Stimulated activated CD8-positive, alpha-beta memory T cell treated with anti-CD3 and anti-CD28 coated beads, Interleukin-4, amount 100 ng/mL, for 4 hours (primary cell): ENCODE results near the gene CNDP2.

Experiments
- DNase-seq, 2 donors: peaks; one replicate each; pipeline ENCODE4 v3.0.0-alpha.2; 2020; ENCODE audit warnings: low read depth in 2 of 2, low spot score in 1 of 2

Gene CNDP2

GRCh38 chr18:74495581-74496507, at the start of gene CNDP2:
TSS of gene CNDP2 (plus strand) at chr18:74496363. CDS start at chr18:74499974, 3,611 bp downstream.
- peak; percentile 98 for DNase-seq

GRCh38 chr18:74446631-74447403, 49.3 kb upstream of the CNDP2 start:
- no peak for DNase-seq

GRCh38 chr18:74447404-74448152, 48.6 kb upstream of the CNDP2 start:
- DNase-seq, result no peak

GRCh38 chr18:74450626-74451025, 45.5 kb upstream of the CNDP2 start:
- DNase-seq, result no peak

- no peak for DNase-seq
These were observed 45.0 kb upstream of the CNDP2 start for GRCh38 chr18:74451148-74451547.

- no peak for DNase-seq
These were observed 43.1 kb upstream of the CNDP2 start for GRCh38 chr18:74453016-74453566.

- no peak for DNase-seq
These were observed 42.4 kb upstream of the CNDP2 start for GRCh38 chr18:74453642-74454198.

- DNase-seq, result no peak
These were observed 41.8 kb upstream of the CNDP2 start for GRCh38 chr18:74454279-74454751.

GRCh38 chr18:74455386-74455785, 40.8 kb upstream of the CNDP2 start:
- DNase-seq, result no peak

GRCh38 chr18:74456017-74456348, 40.2 kb upstream of the CNDP2 start:
- DNase-seq, result no peak

GRCh38 chr18:74456349-74457042, 39.7 kb upstream of the CNDP2 start:
- no peak for DNase-seq

GRCh38 chr18:74457043-74457724, 39.0 kb upstream of the CNDP2 start, which contains the start of gene DIPK1C:
TSS of gene DIPK1C (minus strand) at chr18:74457308. CDS start at chr18:74457259, 49 bp downstream.
- no peak for DNase-seq

- no peak for DNase-seq
These were observed 38.3 kb upstream of the CNDP2 start for GRCh38 chr18:74457725-74458421.

GRCh38 chr18:74459889-74460288, 36.3 kb upstream of the CNDP2 start:
- DNase-seq, result no peak

- no peak for DNase-seq
These were observed 35.3 kb upstream of the CNDP2 start for GRCh38 chr18:74460825-74461224.

- DNase-seq, result no peak
These were observed 32.9 kb upstream of the CNDP2 start for GRCh38 chr18:74463254-74463653.

- no peak for DNase-seq
These were observed 32.2 kb upstream of the CNDP2 start for GRCh38 chr18:74463983-74464382.

GRCh38 chr18:74465775-74466174, 30.4 kb upstream of the CNDP2 start:
- no peak for DNase-seq

GRCh38 chr18:74468547-74469061, 27.6 kb upstream of the CNDP2 start:
- DNase-seq, result no peak
